HepG2 (cell line): ENCODE measurements around the gene SELENOI. TPM values are rescaled to one million over a fixed set of nuclear protein-coding genes. Genes with fewer than 3 reads are reported as not detected.

Experiments used
- ATAC-seq: fragments of 200-7000 bp; cut with Tn5 transposase; 3 replicates; pipeline ENCODE4 v1.9.1; 2020; ENCODE audit warnings: mild to moderate bottlenecking, moderate library complexity
- BruUV-seq: library from RNA; stranded (reverse); fragments of 400-500 nt; replicated peaks from 2 replicates; lab custom pipeline; 2021; lab: Mats Ljungman, UMichigan
- CTCF ChIA-PET: fragments of 300-600 bp; formaldehyde crosslinking; extraction: SDS; loops from one replicate; lab custom pipeline; 2021; ENCODE audit warnings: low total read pairs, inconsistent platforms, low intra/inter-chr PET ratio; lab: Yijun Ruan, JAX
- POLR2A ChIA-PET: fragments of 350-600 bp; sonication (Branson Sonifier 250); formaldehyde crosslinking; loops from one replicate; lab custom pipeline; 2020; ENCODE audit warnings: antibody characterized with exemption, inconsistent platforms; lab: Yijun Ruan, JAX
- DNase-seq: peaks from one replicate; pipeline ENCODE4 v3.0.0-alpha.2; 2015; ENCODE audit warnings: low spot score
- FAIRE-seq: peaks from 3 replicates; lab custom pipeline; 2011; peaks lifted over from hg19 to GRCh38; lab: Jason Lieb, UNC
- H2AFZ ChIP-seq: one replicate; pipeline ENCODE4 v1.6.1; 2011; ENCODE audit warnings: low read length, inconsistent platforms
- H3K27ac ChIP-seq: fragments of 300-600 bp; 3 replicates; pipeline ENCODE4 v1.8.0; 2011; ENCODE audit warnings: mixed run types, mild to moderate bottlenecking, mixed read lengths, low read length, inconsistent platforms; ENCODE audit not compliant: insufficient read depth; ENCODE audit errors: extremely low read length
- H3K27me3 ChIP-seq, 2 experiments: fragments of 200-600 bp in 1 of 2; 2 replicates in 1 of 2; 3 replicates in 1 of 2; pipeline versions ENCODE4 v1.6.0 to v1.8.0; 2011; ENCODE audit warnings: low read length in 2 of 2, mild to moderate bottlenecking in 2 of 2, moderate library complexity in 2 of 2, inconsistent platforms in 1 of 2; ENCODE audit not compliant: insufficient read depth in 2 of 2, control insufficient read depth in 1 of 2
- H3K36me3 ChIP-seq, 2 experiments: fragments of 200-600 bp in 1 of 2; replicated peaks in 1 of 2; 2 replicates in 1 of 2; 3 replicates in 1 of 2; pipeline versions ENCODE4 v1.5.1 to v1.8.0; 2011; ENCODE audit warnings: low read length in 2 of 2, inconsistent platforms in 1 of 2; ENCODE audit not compliant: insufficient read depth in 2 of 2, control insufficient read depth in 1 of 2
- H3K4me1 ChIP-seq: 2 replicates; pipeline ENCODE4 v1.5.1; 2012; ENCODE audit warnings: low read length, inconsistent platforms; ENCODE audit not compliant: insufficient read depth
- H3K4me2 ChIP-seq: 2 replicates; pipeline ENCODE4 v1.6.0; 2011; ENCODE audit warnings: low read depth, low read length, inconsistent platforms
- H3K4me3 ChIP-seq, 3 experiments: fragments of 200-600 bp in 1 of 3; sonication (generic), shearing (Covaris generic) in 1 of 3; replicated peaks in 1 of 3; 2 replicates each; pipeline ENCODE4 v1.5.1; 2011 to 2016; ENCODE audit warnings: low read length in 3 of 3, inconsistent platforms in 2 of 3, low read depth in 2 of 3, mild to moderate bottlenecking in 2 of 3, control low read depth in 1 of 3, mixed read lengths in 1 of 3; ENCODE audit not compliant: insufficient read depth in 1 of 3
- H3K79me2 ChIP-seq: one replicate; pipeline ENCODE4 v1.6.1; 2011; ENCODE audit warnings: low read length, inconsistent platforms; ENCODE audit not compliant: insufficient read depth
- H3K9ac ChIP-seq: 2 replicates; pipeline ENCODE4 v1.6.0; 2011; ENCODE audit warnings: mild to moderate bottlenecking, low read depth, low read length, inconsistent platforms; ENCODE audit not compliant: insufficient read depth
- H3K9me3 ChIP-seq: 2 replicates; pipeline ENCODE4 v1.5.1; 2012; ENCODE audit warnings: mild to moderate bottlenecking, low read length
- H4K20me1 ChIP-seq: 2 replicates; pipeline ENCODE4 v1.6.0; 2011; ENCODE audit warnings: inconsistent platforms, mild to moderate bottlenecking, low read length, moderate library complexity; ENCODE audit not compliant: insufficient read depth
- CREBL2 ChIP-seq: sonication (generic); formaldehyde crosslinking; IDR thresholded peaks from 2 replicates; pipeline ENCODE4 v1.8.1; 2023; ENCODE audit warnings: missing genetic modification reagents, mild to moderate bottlenecking, borderline replicate concordance
- GABPA ChIP-seq, 2 experiments: IDR thresholded peaks; 2 replicates each; pipeline ENCODE4 v1.6.1; 2011 to 2016; ENCODE audit warnings: low read depth in 2 of 2, low read length in 1 of 2, missing biosample characterization in 1 of 2, missing genetic modification characterization in 1 of 2
- GMEB1 ChIP-seq: sonication (generic); formaldehyde crosslinking; IDR thresholded peaks from 2 replicates; pipeline ENCODE4 v1.5.1; 2020; ENCODE audit warnings: missing genetic modification reagents, mild to moderate bottlenecking, borderline replicate concordance
- HMGXB4 ChIP-seq, 2 experiments: sonication (generic) in 1 of 2; formaldehyde crosslinking in 1 of 2; IDR thresholded peaks; 2 replicates each; pipeline versions ENCODE4 v1.4.0 to v1.6.1; 2018 to 2020; ENCODE audit warnings: missing genetic modification reagents in 2 of 2, borderline replicate concordance in 1 of 2, low read depth in 1 of 2, mild to moderate bottlenecking in 1 of 2, missing biosample characterization in 1 of 2
- ZNF234 ChIP-seq: sonication (generic); formaldehyde crosslinking; conservative IDR thresholded peaks from 2 replicates; pipeline ENCODE4 v1.5.1; 2020; ENCODE audit warnings: mild to moderate bottlenecking, missing genetic modification reagents
- ZNF446 ChIP-seq: sonication (generic); formaldehyde crosslinking; IDR thresholded peaks from 2 replicates; pipeline ENCODE4 v1.5.0; 2020; ENCODE audit warnings: mild to moderate bottlenecking, missing genetic modification reagents
- ZNF543 ChIP-seq: sonication (generic); formaldehyde crosslinking; IDR thresholded peaks from 2 replicates; pipeline ENCODE4 v1.4.0; 2020; ENCODE audit warnings: mild to moderate bottlenecking, missing genetic modification reagents
- ZNF546 ChIP-seq: sonication (generic); formaldehyde crosslinking; conservative IDR thresholded peaks from 2 replicates; pipeline ENCODE4 v1.8.1; 2023; ENCODE audit warnings: mild to moderate bottlenecking, missing genetic modification reagents
- ZNF570 ChIP-seq: sonication (generic); formaldehyde crosslinking; IDR thresholded peaks from 2 replicates; pipeline ENCODE4 v1.4.0; 2020; ENCODE audit warnings: mild to moderate bottlenecking, missing genetic modification reagents, borderline replicate concordance
- ZNF619 ChIP-seq: sonication (generic); formaldehyde crosslinking; IDR thresholded peaks from 2 replicates; pipeline ENCODE4 v1.4.0; 2020; ENCODE audit warnings: mild to moderate bottlenecking, missing genetic modification reagents
- WGBS: methylation state at CpG from one replicate; pipeline ENCODE4 v1.1.6; 2017; ENCODE audit warnings: low lambda C conversion rate; 5-methylcytosine and 5-hydroxymethylcytosine counted together
- in situ Hi-C: cut with HindIII; loops from 2 replicates; pipeline ENCODE4 v1.10.0; 2017; ENCODE audit warnings: low pct_unique_long_range_greater_than_20kb; ENCODE audit not compliant: extremely low pct_ligation_motif_present
- intact Hi-C: fragments of 100-400 bp; cut with micrococcal nuclease; formaldehyde crosslinking; loops from one replicate; pipeline ENCODE4 v1.10.0; 2022; ENCODE audit not compliant: unreplicated experiment
- polyA plus RNA-seq, 8 experiments: library from polyadenylated mRNA; depleted of rRNA in 3 of 8; stranded (reverse) in 7 of 8; unstranded in 1 of 8; fragments of >200 nt; fragmentation: Illumina TruSeq in 4 of 8; extraction: Trizol in 4 of 8; gene quantifications; 2 replicates each; pipeline versions ENCODE4 v1.2.1 to v1.2.3, GENCODE V29; 2011 to 2016; ENCODE audit warnings: low read depth in 4 of 8, missing spikeins in 1 of 8, mixed read lengths in 1 of 8; ENCODE audit not compliant: insufficient read depth in 1 of 8
- total RNA-seq, 5 experiments: library from RNA; depleted of rRNA; stranded (reverse); fragments of >200 nt; fragmentation: Illumina TruSeq; extraction: Trizol; gene quantifications; 2 replicates each; pipeline ENCODE4 v1.2.3, GENCODE V29; 2016; ENCODE audit warnings: low read depth in 1 of 5

SELENOI gene
- total and polyA plus RNA-seq, 2 of the 13 experiments (the other 11 are each of a cell fraction or from before 2014, with no cell fraction given), result 27.7 to 60.3 TPM

- no peak for TF ChIP-seq ZNF619 (CRISPR knock-in tag)
- no peak for TF ChIP-seq CREBL2 (CRISPR knock-in tag)
- no peak for TF ChIP-seq ZNF546 (CRISPR knock-in tag)
- no peak for TF ChIP-seq GMEB1 (CRISPR knock-in tag)
- no peak for TF ChIP-seq ZNF234 (CRISPR knock-in tag)
- TF ChIP-seq HMGXB4 (CRISPR knock-in tag; IDR thresholded peaks at IDR 0.05; ENCODE audit: borderline replicate concordance in 1 of 2, low read depth in 1 of 2), result no peak
- TF ChIP-seq ZNF543 (CRISPR knock-in tag), result no peak
- TF ChIP-seq GABPA (IDR thresholded peaks at IDR 0.05; ENCODE audit: low read depth, low read length), result no peak
- TF ChIP-seq GABPA (CRISPR knock-in tag; IDR thresholded peaks at IDR 0.05; ENCODE audit: low read depth), result no peak
- no peak for TF ChIP-seq ZNF446
- no peak for TF ChIP-seq ZNF570
- Histone ChIP-seq H3K4me1 (no peaks in the 10 kb centered on the region), H2AFZ (no peak overlapping the region), H3K4me3 (no peak overlapping the region), H3K79me2 (no peaks in the 10 kb centered on the region), H3K9ac (no peak overlapping the region), H3K27ac (no peak overlapping the region), H3K36me3 (no peaks in the 10 kb centered on the region), H3K9me3 (no peaks in the 10 kb centered on the region), H3K4me2 (no peak overlapping the region), H4K20me1 (no peaks in the 10 kb centered on the region), H3K27me3 (no peaks in the 10 kb centered on the region)
- ChIA-PET CTCF (no interaction called here), POLR2A (no interaction called here)
- FAIRE-seq, result no peak
- BruUV-seq, result no TSS peak
- 71% methylated on average over 5 of the region's 5 CpGs for WGBS
- no peak for DNase-seq
- in situ Hi-C loops (no loop called here), intact Hi-C loops (no loop called here)
- ATAC-seq, result no peak
Observed at GRCh38 chr2:26400723-26401122, 54.8 kb downstream of the SELENOI start.
